Measurements from ENCODE around the gene CTF1.

CTF1 gene

DNA sequence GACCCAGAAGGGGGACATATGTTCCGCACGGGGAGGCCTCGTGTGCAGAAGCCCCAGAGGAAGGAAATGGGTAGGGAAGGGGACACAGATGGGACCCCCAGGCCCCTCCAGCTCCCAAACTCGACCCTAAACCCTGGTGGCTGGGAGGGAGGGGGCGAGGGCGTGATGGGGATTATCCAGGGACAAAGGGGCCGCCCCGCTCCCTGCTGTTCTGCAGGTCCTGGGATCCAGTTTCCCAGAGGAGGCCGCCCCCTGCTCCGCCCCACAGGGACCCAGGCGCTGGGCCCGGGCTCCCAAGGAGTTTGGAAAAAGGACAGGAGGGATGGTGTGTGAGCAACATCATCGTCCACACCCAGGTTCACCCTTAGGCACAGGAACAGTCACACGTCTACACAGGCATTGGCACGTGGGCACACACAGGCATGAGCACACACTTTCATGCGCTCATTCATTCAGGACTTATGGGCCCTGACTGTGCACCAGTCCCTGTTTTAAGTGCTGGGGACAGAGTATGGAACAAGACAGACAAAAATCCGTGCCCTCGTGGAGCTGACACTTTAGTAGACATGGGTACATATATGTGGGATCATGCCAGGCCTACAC, 14.1 kb downstream of the CTF1 start:
- DNase-seq, result no peak

DNA sequence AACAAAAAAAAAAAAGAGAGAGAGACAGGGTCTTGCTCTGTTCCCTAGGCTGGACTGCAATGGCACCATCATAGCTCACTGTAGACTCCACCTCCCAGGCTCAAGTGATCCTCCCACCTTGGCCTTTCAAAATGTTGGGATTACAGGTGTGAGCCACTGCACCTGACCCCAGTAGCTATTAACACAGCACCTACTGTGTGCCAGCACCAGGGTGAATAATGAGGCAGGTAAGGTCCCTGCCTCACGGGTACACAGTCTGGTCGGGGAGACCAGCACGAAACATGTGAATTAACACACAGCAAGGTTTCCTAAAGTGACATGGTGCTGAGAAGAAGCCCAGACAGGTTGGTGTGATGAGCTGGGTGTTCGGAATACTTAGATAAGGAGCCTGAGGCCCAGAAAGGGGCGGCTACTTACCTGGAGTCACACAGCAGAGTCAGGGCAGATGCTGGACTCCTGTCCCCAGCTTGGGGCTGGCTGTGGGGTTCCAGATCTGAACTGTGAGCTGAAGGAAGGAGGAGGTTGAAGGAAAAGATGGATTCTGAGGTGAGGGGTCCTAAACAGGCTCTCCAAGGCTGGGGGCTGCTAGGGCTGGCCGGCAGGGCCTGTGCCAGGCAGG, 16.5 kb downstream of the CTF1 start:
- no peak for DNase-seq

DNA sequence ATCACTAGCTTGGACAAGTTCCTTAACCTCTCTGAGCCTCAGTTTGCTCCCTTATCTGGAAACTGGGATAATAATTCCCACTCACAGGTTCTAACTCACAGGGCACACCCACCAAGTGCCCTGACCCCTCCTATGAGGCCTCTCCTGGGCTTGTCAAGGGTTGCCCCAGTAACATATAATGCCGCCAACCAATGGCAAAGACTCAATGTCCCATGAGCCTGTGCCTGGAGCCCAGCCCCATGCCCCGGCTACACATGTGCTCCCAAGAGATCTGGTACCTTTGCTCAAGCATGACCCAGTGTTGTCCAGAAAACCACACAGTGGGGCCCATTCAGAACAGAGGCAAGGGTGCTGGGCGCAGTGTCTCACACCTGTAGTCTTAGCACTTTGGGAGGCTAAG, 18.4 kb downstream of the CTF1 start:
- DNase-seq, result no peak

DNA sequence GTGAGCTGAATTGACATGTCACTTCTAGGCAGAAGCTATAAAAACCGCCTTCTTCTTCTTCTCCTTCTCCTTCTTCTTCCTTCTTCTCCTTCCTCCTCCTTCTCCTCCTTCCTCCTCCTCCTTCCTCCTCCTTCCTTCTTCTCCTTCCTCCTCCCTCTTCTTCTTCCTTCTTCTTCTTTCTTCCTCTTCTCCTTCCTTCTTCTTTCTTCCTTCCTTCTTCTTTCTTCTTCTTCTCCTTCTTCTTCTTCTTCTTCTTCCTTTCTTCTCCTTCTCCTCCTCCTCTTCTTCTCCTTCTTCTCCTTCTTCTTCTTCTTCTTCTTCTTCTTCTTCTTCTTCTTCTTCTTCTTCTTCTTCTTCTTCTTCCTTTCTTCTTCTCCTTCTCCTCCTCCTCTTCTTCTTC, 22.2 kb downstream of the CTF1 start:
- no peak for DNase-seq

DNA sequence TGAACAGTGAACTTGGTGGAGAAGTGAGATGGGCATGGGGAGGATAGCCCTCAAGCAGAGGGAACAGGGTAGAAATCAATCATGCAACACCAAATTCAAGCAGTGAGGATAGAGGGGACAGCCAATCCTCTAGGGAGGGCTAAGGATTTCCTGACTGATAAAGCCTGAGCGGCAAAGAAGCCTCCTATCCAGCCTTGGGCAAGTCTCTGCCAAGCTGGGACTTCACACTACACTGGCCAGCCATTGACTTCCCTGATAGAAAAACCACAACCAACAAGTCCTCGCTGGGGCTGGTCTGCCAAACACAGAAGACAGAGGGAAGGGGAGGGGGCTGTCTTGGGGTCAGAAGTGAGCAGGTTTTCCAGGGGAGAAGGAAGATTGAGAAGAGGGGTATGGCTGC, 24.5 kb downstream of the CTF1 start:
- DNase-seq, result no peak

DNA sequence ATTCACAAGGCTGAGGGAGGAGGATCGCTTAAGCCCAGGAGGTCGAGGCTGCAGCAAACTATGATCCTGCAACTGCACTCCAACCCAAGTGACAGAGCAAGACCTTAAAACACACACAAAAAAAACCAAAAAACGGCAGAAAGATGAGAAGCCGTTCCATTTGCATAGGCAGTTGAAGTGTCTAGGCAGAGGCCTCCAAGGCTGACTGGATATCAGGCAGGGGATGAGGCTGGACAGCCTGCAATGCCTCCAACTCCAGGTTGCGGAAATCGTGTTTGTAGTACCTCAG, 25.0 kb downstream of the CTF1 start:
- DNase-seq, result no peak

DNA sequence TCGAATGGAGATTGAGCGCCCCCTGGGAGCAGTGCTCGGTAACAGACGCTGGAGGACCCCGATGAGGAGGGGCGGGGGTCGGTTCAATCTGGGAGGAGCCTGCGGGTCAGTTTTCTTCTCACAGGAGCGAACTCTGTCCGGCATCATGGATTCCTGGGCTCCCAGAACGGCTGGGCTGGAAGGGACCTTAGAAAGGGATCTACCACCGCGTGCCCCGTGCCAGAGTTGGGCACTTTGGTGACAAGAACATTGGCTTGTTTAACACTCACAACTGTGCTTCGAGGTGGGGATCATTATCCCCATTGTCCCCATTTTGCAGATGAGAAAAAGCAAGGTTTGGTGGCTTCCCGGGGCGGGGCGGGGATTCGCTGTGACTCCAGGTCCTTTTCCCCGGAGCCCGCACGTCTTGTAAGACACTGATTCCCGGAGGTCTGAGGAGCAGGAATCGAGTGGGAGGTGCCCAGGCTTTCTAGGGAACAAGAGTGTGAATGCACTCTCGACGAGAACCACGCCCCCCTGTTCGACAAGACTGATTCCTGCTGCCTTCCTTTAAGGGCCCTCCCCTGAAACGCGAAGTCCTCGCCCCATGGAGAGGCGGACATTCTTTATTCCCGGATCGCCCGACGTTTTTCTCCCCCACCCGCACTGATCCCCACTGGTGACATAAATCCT, 25.5 kb downstream of the CTF1 start:
- DNase-seq, result peak; percentile 87

DNA sequence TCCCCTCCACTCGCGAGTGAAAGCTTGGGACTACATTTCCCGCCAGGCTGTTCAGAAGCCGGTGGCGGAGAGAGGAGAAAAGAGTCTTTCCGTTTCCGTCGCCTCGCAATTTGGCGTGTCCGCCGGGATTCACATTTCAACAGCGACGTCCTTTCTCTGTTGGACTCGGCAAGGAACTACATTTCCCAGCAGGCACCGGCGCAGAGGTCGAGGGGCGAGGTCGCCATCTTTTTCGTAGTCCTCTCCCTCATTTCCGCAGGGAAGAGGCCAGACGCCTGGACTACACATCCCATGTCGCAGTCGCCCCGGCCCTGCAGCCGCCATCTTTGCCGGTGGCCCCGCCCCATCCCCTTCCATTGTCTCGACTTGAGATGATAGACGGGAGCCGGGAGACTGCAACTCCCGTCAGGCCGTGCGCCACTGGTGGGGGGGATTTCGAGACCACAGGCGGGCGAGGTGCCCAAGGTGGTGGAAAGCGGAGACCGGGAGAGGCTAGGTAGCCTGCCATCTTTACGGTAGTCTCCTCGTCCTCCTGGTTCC, 26.1 kb downstream of the CTF1 start:
- DNase-seq, result peak; percentile 99

DNA sequence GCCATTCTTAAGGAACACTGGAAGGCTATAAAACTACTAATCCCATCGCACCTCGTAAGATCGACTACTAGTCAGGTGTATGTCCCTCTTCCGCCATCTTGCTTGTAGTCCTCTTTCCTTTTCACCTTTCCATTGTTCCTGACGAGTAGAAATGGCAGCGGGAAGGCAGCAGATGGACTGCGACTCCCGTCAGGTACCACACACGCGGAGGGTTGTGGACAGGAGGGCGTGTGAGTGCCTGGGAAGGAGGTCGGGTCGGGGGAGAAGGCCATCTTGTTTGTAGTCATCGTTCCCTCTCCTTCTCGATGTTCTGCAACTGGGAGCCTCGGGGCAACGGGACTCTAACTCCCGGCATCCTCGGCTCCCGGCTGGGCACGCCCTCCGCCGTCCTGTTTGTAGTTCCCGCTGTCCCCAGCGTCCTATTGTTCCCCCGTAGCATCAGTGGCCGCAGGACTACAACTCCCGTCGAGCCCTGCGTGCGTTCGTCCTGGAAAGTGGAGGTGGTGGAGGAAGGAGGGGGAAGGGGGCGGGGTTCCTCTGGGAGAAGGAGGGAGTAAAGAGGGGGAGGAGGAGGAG, 26.6 kb downstream of the CTF1 start:
- DNase-seq, result peak; percentile 92

DNA sequence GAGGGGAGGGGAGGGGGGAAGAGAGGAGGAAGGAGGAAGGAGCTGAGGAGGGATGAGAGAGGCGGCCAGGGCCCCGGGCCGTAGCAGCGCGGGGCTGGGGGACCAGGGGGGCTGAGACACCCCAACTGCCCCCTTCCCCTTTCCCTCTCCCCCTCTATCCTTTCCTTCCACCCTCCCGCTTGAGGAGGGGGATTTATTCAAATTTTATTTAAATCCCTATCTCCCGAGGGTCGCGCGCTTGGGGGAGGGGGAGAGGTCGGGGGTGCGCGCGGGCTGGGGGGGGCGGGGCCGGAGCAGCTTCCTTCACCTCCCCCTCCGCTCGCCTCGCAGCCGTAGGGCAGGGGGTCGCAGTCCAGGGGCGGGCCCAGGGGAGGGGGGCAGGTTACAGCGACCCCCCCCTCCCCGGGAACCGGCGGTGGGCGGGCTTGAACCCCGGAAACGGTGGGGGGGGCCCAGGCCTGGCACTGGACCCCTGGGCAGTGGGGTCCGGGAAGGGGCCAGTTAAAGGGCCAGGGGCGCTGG, 27.2 kb downstream of the CTF1 start, which contains the start of gene FBXL19:
FBXL19 (plus strand) TSS at position 19 of the 522 bp plus-strand sequence. CDS start 2,183 bp downstream, outside the sequence.
- no peak for DNase-seq

DNA sequence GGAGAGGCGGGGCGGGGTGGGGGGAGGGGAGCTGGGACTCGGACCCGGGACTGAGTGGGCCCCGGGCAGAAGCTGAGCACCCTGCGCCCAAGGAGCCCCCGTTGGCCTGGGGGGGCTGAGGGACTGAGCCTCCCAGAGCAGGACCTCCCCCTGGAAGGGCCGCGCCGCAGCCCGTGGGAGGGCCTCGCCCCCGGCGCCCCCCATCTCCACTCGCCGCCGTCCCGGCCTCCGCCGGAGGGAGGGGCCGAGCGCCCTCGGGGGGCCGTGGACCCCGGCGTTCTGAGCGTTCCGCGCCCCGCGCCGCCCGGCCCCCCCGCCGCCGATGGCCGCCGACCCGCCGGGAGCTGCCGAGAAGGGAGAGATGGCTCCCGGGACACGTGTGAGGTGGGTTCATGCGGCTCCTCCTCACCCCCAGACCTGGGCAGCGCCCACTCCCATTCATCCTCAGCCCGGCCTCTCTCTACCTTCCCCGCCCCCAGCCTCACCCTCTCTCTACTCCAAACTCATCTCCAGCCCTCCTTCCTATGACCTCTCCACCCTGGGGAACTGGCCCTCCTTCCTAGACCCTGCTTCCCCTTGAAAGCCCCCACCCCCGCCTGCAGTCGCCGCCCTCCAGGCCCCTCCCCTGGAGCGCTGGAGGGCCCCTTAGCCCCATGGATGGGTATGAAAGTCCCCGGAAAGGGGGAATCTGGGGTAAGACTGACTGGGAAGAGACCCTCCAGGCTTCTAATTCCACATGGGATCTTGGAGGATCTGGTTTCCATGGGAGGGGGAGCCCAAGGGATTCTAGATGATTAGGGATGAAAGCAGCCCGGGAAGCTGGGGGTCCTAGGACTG, 27.9 kb downstream of the CTF1 start:
- no peak for DNase-seq

DNA sequence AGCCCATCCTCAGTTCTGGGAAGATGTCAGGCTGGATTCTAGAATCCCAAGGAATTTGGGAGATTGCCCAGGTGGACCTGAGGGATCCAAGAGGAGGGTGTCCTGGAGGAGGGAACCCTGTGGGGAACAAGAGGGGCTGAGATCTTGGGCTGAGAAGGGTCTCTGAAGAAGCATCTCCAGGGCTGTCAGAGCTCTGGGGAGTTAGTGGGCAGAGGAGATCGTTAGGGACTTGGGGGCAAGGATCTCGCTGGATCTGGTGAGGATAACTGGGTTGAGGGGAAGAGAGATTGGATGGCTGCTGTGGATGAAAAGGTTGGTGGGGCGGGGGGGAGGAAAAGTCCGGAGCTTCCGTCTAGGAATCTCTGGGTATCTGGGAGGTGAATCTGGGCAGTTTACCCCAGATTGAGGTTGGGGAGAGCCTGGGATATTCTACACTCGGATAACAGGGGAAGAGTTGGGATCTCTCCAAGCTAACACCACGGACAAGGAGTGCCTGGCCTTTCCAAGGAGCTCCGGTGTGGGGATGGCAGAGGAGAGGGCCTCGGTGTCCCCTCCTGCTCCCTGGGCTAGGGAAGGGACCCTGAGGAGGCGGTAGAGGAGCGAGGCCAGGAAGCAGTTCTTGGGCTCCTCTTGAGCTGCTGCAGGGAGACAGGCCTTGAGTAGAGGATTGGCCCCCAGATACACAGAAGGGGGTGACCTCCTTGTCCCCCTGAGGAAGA, 28.7 kb downstream of the CTF1 start:
- no peak for DNase-seq

DNA sequence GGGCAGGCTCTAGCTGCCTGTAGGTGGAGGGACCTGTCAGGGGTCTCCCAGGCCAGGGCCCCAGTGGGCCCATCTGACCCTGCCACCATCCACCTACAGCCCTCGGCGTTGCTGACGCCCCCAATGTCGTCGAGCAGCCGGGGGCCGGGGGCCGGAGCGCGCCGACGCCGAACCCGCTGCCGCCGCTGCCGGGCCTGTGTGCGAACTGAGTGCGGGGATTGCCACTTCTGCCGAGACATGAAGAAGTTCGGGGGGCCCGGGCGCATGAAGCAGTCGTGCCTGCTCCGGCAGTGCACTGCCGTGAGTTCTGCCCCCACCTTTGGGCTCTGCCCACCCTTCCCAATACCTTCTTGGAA, 29.2 kb downstream of the CTF1 start:
- DNase-seq, result no peak

DNA sequence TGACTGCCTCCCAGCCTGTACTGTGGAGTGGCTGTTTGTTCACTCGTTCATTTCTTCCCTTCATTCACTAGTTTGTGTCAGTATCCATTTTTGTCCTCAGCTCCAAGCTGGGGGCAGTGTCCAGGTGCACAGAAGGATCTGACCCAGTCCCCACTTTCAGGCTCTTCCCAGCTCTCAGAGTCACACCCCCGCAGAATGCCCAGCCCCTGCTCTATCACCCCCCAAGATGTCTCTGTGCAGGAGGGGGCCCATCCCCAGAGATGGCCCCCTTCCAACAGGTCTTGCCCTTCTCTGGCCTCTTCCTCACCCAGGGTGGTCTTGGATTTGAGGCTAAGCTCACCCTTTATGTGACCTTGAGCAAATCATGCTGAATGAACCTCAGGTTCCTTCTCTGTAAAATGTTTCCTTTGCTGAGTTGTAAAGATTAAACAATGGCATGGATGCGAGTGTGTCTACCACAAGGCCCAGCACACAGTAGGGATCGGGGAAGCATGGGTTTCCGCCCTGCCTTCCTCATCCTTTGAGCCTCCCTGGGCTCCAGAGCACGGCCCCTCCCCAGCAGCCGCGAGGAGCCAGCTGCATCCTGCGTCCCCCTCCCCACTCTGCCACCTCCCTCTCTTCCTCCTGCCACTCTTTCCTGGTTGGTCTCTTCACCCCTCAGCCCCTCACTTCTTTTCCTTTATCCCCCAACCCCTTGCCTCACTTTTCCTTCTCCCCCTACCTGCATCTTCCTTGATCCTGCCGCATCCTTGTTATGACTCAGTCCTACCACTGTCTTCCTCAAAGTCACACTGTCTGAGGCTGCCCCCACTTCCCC, 29.8 kb downstream of the CTF1 start:
- DNase-seq, result no peak

DNA sequence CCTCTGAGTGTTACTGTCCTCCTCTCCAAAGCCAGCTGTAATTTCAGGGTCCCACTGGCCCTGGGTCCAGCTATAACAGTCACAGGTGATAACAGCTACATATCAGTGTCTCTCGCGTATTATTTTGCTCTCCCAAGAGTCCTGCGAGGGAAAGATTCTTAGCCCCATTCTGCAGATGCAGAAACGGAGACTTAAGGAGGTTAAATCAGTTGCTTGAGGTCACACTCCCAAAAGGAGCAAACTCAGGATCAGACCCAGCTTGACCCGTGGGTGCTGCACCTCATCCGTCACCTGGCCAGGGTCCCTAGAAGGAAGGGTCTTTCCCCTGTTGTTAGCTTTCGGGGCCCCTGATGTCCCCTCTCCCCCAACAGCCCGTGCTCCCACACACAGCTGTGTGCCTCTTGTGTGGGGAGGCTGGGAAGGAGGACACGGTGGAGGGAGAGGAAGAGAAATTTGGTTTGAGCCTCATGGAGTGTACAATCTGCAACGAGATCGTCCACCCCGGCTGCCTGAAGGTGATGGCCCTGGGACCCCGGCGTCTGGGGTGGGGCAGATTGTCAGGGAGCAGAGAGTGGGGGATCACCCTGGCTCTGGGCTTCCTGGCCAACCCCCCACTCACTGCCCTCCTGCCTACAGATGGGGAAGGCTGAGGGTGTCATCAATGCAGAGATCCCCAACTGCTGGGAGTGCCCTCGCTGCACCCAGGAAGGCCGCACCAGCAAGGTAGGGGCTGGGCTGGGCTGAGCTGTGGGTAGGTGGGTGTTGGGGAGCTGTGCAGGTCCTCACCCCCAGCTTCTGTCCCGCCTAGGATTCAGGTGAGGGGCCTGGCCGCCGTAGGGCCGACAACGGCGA, 30.7 kb downstream of the CTF1 start:
- no peak for DNase-seq

DNA sequence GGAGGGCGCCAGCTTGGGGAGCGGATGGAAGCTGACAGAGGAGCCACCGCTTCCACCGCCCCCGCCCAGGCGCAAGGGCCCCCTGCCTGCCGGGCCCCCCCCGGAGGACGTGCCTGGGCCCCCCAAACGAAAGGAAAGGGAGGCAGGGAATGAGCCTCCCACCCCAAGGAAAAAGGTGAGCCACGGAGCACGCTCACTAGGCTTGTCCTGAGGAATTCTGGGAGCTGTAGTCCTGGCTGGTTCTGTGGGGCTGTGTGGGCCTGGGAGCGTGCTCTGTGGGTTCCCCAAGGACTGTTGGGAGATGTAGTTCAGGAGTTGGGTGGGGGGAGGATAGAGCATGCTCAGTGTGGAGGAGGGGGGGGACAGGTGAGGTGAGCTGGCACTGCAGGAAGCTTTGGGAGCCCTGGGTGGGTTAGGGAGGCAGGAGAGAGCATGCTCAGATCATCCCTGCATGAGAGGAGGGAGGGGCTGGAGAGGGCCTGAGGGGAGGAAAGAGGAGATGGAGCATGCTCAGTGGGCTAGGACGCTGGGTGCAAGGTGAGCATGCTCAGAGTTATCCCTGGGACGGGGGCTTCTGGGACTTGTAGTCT, 31.5 kb downstream of the CTF1 start:
- no peak for DNase-seq

DNA sequence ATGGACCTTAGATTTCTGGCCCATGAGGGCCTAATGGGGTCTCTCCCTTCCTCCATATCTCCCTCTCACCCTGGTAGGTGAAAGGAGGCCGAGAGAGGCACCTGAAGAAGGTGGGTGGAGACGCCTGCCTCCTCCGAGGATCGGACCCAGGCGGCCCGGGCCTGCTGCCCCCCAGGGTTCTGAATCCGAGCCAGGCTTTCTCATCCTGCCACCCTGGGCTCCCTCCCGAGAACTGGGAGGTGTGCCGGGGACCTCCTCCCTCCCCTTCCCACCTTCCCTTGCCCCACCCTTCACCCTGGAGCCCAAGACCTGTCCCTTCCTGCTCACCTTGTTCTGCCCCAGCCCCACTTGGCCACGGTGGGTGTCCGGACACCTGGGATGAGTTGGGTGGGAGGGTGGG, 32.0 kb downstream of the CTF1 start:
- no peak for DNase-seq

DNA sequence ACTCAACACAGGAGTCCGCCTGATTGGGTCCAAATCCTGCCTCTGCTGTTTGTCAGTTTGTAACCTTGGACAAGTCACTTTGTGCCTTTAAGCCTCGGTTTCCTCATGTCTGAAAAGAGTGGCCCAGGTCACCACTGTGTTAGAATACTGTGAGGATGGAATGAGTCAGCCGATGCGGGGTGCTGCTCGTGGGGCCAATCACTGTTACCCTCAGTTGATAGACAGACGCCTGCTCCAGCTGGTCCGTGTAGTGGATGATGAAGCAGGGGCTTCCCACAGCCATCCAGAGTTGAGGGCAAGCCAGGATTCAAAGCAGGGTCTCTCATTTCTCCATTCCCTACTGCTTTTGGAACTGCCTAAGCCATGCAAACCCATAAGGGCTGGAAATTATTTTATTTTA, 32.8 kb downstream of the CTF1 start:
- no peak for DNase-seq

DNA sequence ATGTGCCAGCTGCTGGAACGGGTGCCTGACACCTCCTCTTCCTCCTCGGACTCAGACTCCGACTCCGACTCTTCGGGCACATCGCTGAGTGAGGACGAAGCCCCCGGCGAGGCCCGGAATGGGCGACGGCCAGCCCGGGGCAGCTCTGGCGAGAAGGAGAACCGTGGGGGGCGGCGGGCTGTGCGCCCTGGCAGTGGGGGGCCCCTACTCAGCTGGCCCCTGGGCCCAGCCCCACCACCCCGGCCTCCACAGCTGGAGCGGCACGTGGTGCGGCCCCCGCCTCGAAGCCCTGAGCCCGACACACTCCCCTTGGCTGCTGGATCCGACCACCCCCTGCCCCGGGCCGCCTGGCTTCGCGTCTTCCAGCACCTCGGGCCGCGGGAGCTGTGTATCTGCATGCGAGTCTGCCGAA, 33.8 kb downstream of the CTF1 start:
- DNase-seq, result no peak

DNA sequence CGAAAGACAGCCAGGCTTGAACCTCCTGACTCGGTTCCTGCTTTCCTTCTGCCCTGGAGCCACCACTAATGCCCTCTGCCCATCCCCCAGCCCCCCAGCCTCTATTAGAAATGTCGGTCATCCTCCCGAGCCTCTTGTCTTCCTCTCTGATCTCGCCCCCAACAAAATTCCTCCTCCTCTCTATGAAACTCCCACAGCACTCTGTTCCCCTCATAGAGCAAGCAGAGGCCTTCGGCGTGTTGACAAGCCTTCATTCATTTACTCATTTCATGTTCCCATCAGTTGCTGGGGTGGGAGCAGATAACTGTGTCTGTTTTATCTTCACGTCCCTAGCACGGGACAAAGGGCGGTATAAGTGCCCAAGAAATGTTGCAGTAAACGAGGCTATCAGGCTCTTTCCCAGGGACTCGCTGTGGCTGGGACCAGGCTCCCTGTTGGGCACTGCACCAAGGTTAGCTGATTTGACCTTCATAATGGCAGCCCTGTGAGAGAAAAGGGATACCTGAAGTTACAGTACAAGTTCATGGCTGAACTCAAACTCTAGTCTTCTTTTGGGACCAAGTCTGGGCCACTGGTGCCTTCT, 34.7 kb downstream of the CTF1 start:
- no peak for DNase-seq
